Endodermal cell (in vitro differentiated cells): ENCODE measurements around the gene CCL1. TPM values are rescaled to one million over a fixed set of nuclear protein-coding genes. Genes with fewer than 3 reads are reported as not detected.

ENCODE experiments used
- DNase-seq: peaks from one replicate; pipeline ENCODE4 v3.0.0-alpha.2; 2017
- H3K27ac ChIP-seq: 2 replicates; pipeline ENCODE4 v1.5.1; 2013; ENCODE audit warnings: mild to moderate bottlenecking, low read depth, low read length, moderate library complexity
- H3K27me3 ChIP-seq: 2 replicates; pipeline ENCODE4 v1.6.1; 2013; ENCODE audit warnings: mild to moderate bottlenecking, low read length, moderate library complexity; ENCODE audit not compliant: insufficient read depth, control insufficient read depth, poor library complexity, severe bottlenecking
- H3K36me3 ChIP-seq: 2 replicates; pipeline ENCODE4 v1.7.0; 2013; ENCODE audit warnings: mild to moderate bottlenecking, low read length, moderate library complexity; ENCODE audit not compliant: control insufficient read depth, insufficient read depth
- H3K4me1 ChIP-seq: one replicate; pipeline ENCODE4 v1.7.0; 2013; ENCODE audit warnings: low read length; ENCODE audit not compliant: control insufficient read depth, insufficient read depth
- H3K4me3 ChIP-seq: 2 replicates; pipeline ENCODE4 v1.5.1; 2013; ENCODE audit warnings: mild to moderate bottlenecking, low read length, moderate library complexity
- H3K9ac ChIP-seq: 2 replicates; pipeline ENCODE4 v1.6.1; 2013; ENCODE audit warnings: mild to moderate bottlenecking, low read length, moderate library complexity; ENCODE audit not compliant: poor library complexity, severe bottlenecking; ENCODE audit errors: extremely low read depth
- H3K9me3 ChIP-seq: 2 replicates; pipeline ENCODE4 v1.6.1; 2013; ENCODE audit warnings: mild to moderate bottlenecking, low read length, moderate library complexity; ENCODE audit not compliant: control insufficient read depth
- H3K27ac Mint-ChIP-seq: 2 replicates; pipeline ENCODE4 v1.8.0; 2020; ENCODE audit warnings: mixed read lengths
- H3K27me3 Mint-ChIP-seq: 2 replicates; pipeline ENCODE4 v1.8.0; 2021; ENCODE audit warnings: mild to moderate bottlenecking, mixed read lengths; ENCODE audit not compliant: insufficient read depth
- H3K36me3 Mint-ChIP-seq: 2 replicates; pipeline ENCODE4 v1.8.0; 2020; ENCODE audit warnings: low read depth, mixed read lengths
- H3K4me1 Mint-ChIP-seq: 2 replicates; pipeline ENCODE4 v1.8.0; 2020; ENCODE audit warnings: mixed read lengths
- H3K4me3 Mint-ChIP-seq: 2 replicates; pipeline ENCODE4 v1.8.0; 2020; ENCODE audit warnings: mild to moderate bottlenecking, moderate library complexity, mixed read lengths
- H3K9me3 Mint-ChIP-seq: 2 replicates; pipeline ENCODE4 v1.8.0; 2020; ENCODE audit warnings: mild to moderate bottlenecking, mixed read lengths
- CTCF ChIP-seq: fragments of 200-600 bp; sonication (generic); conservative IDR thresholded peaks from 2 replicates; pipeline ENCODE4 v1.5.0; 2021; ENCODE audit warnings: antibody characterized with exemption, mild to moderate bottlenecking
- WGBS, 2 experiments: methylation state at CpG; one replicate each; pipeline versions ENCODE4 v1.1.5 to v1.1.7; 2013; ENCODE audit warnings: missing lambda C conversion rate in 2 of 2, mixed read lengths in 1 of 2; ENCODE audit not compliant: insufficient coverage in 1 of 2, insufficient read length in 1 of 2; 5-methylcytosine and 5-hydroxymethylcytosine counted together
- total RNA-seq, 2 donors: library from RNA; stranded (reverse); fragmentation: NEBNext Ultra II Directional in 1 of 2; extraction: Animal tissue kit (Norgen Biotek cat#: 25700) in 1 of 2; gene quantifications; 2 replicates in 1 of 2; 3 replicates in 1 of 2; pipeline ENCODE4 v1.2.1, GENCODE V29; 2021

Gene CCL1
- total RNA-seq, 2 donors from 2014 or later, result not detected

- Histone ChIP-seq H3K4me3 (no peak overlapping the region), H3K27me3 (no peaks in the 10 kb centered on the region), H3K4me1 (peaks cover 4% of the 10 kb centered on the region), H3K27ac (no peak overlapping the region), H3K9me3 (no peaks in the 10 kb centered on the region), H3K36me3 (no peaks in the 10 kb centered on the region), H3K9ac (no peak overlapping the region)
- Mint-ChIP-seq H3K9me3 (peaks cover 10% of the 10 kb centered on the region), H3K27me3 (peaks cover 10% of the 10 kb centered on the region), H3K4me3 (no peak overlapping the region), H3K4me1 (no peaks in the 10 kb centered on the region), H3K36me3 (no peaks in the 10 kb centered on the region), H3K27ac (no peak overlapping the region)
- DNase-seq, result no peak
- no peak for TF ChIP-seq CTCF
These were observed 10.8 kb downstream of the CCL1 start for GRCh38 chr17:34352191-34352590.

GRCh38 chr17:34351096-34351495 is 11.9 kb downstream of the CCL1 start:
- WGBS, 2 experiments, result 100% methylated on average over 1 of the region's 1 CpG; no CpG with 5 or more reads in 1 of the 2 experiments
- Mint-ChIP-seq H3K9me3 (peaks cover 10% of the 10 kb centered on the region), H3K4me3 (no peak overlapping the region), H3K4me1 (no peaks in the 10 kb centered on the region), H3K36me3 (no peaks in the 10 kb centered on the region), H3K27ac (no peak overlapping the region), H3K27me3 (peaks cover 9% of the 10 kb centered on the region)
- H3K4me3 ChIP-seq, result no peak overlapping the region
- no peaks in the 10 kb centered on the region for H3K9me3 ChIP-seq
- H3K27ac ChIP-seq, result no peak overlapping the region
- no peak for TF ChIP-seq CTCF
- H3K9ac ChIP-seq, result no peak overlapping the region
- H3K27me3 ChIP-seq, result no peaks in the 10 kb centered on the region
- peaks cover 4% of the 10 kb centered on the region for H3K4me1 ChIP-seq
- H3K36me3 ChIP-seq, result no peaks in the 10 kb centered on the region
- DNase-seq, result no peak

GRCh38 chr17:34349751-34350150 is 13.3 kb downstream of the CCL1 start:
- Histone ChIP-seq H3K27ac (no peak overlapping the region), H3K4me3 (no peak overlapping the region), H3K36me3 (no peaks in the 10 kb centered on the region), H3K4me1 (peaks cover 4% of the 10 kb centered on the region), H3K9ac (no peak overlapping the region), H3K9me3 (no peaks in the 10 kb centered on the region), H3K27me3 (no peaks in the 10 kb centered on the region)
- Mint-ChIP-seq H3K36me3 (no peaks in the 10 kb centered on the region), H3K27ac (no peak overlapping the region), H3K27me3 (peaks cover 7% of the 10 kb centered on the region), H3K4me1 (no peaks in the 10 kb centered on the region), H3K4me3 (no peak overlapping the region), H3K9me3 (peaks cover 10% of the 10 kb centered on the region)
- 89 to 94% methylated on average over 2 to 4 of the region's 4 CpGs for WGBS, 2 experiments
- DNase-seq, result peak; percentile 41
- TF ChIP-seq CTCF, result no peak
